GM12801 (cell line): Measurements from ENCODE around the gene CRY1.

Source experiments
- CTCF ChIP-seq: IDR thresholded peaks from one replicate; pipeline ENCODE4 v1.5.1; 2011; ENCODE audit warnings: control low read depth; ENCODE audit not compliant: insufficient read length; ENCODE audit errors: extremely low read depth

Gene CRY1

DNA sequence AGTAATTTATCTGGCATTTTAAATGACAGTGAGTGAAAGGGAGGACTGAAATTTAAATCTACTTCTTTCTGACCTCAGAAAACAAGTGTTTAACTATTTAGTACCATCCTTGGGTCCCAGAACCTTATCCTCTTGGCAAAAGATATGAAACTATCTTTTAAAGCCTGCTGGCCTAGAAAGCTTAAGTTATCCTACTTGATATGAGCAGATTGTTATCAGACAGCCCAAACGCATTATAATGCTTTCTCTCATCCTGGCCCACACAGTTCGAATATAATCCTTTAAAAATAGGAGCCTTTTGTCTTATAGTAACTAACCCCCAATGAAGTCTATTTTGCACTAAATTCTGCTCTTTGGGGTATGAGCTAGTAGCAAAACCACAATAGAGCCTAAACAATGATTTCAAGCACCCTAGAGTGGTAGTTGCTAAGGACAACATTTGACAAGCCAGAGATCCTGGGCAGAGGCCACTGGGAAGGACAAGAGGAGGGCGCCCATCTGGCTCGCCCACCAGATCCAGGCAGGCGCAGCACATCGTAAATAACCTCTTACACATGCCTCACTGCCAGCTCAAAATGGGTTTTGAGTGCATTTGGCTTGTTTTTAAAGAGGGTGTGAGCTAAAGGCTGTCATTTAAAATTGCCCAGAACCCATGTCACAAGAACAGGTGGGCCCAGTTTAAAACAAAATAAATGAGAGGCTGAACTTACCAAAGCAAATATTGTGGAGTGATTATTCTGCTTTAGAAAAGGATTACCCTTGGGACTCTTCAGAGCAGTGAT is 37.7 kb upstream of the CRY1 start:
- TF ChIP-seq CTCF: no peak

DNA sequence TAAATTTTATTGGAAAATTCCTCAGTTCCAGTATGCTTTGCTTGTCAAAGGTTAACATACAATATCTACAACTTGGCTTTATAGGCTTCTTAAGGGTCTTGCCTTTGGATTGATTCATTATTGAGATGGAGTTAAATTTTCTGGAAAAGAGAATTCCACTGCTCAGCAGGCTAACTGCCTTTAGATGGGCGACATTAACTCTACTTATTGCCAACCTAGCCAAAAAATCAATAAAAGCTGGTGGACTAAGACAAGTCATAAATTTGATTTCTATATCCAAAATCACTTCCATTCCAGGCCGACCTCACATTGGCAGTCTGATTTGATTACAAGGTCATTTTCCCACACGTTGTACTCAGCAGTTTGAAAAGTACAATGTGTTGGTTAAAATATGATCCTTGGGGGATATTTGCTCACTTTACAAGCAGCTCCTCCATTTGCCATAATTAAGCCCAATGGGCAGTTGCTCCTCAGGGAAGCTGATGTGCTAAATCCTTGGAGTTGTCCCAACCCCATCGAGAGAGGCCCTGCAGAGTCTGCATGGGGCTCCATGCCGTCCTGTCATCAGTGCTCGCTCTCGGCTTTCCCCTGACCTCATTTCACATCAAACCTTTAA is 36.1 kb upstream of the CRY1 start:
- no peak for TF ChIP-seq CTCF

DNA sequence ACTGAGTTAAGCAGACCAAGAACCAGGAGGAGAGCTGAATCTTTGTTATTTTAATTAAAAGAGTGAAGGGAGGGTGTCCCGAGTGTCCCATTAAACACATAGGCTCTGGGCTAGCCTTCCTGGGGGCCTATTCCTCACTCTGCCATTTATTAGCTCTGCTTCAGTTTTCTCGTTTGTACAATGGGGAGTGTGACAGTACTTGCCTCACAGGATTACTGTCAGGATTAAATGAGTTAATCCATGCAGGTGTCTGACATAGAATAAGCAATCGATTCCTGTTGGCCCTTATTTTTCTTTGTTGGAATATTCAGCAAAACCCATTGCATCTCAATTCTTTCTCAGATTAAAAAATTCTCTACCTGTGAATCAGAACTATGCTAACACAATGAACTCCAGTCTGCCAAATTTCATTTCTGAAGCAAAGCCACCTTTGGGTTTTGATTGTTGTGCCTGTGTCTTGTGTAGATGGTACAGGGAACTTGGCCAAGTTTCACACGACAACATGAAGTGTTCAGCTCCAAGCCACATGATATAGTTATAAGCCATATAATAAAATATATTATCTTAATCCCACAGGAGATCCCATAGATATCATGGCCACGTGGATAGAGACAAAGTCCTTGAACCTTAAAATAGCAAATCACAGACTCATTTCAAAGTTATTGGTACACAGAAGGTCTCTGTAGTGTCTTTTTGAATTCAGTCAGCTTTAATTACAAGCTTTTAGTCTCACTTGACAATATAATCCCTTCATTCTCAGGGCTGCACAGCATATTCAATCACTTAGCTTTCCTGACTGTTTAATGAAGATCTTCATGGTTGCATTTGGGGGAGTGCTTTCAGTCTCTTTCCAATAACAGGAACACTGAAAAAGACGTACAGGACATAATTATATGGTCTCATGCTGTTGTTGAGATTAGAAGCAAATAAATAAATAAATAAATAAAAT is 34.4 kb upstream of the CRY1 start:
- no peak for TF ChIP-seq CTCF

DNA sequence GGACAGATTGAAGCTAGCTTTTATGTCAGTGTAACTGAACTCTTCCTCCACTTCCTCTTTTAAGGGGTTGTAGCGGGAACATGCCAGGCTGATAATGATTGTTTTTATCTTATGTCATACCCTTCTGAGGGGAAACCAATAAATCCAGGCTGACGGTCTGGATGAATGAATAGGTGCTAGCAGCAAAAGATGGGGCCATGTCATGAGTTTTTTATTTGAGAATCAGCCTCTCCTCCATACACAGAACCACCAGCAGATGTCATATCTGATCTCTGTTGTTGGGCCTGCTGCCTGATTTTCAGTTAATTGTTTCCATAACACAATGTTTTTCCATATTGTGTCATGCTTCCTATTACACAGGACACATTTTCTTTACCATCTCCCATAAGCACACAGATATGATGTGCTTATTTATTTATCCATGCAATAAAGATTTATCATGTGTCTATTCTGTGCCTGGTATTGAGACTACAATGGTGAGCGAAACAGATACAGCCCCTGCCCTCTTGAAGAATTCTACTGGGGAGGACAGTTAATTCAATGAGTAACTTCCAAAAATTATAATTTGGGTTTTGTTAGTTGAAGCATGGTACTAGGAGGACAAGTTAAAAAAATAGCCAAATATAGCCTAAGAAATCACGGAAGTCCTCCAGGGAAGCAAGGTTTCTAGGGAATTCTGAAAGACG is 33.6 kb upstream of the CRY1 start:
- no peak for TF ChIP-seq CTCF

GRCh38 chr12:107125833-107126232 is 32.5 kb upstream of the CRY1 start:
- no peak for TF ChIP-seq CTCF

DNA sequence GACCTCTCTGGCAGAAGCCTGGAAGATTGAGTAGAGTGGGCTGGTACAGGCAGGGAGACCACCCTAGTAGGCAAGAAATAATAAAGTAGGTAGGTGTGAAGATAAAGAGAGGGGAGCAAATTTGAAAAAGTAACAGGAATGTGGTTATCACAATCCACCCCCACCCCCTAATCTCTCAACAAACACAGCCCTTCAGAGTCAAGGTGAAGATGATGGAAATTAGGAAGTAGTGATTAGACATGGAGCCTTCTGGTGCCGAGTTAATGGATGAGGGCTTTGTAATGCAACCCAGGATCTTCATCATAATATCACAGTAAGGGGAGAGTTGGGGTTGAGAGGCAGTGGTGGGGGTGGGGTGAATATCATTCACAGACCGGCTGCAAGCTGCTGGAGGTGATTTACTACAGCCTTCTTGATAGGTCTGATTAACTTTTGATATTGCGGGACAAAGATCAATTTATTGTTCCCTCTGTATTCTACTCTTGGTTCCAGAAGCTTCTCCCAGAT is 29.2 kb upstream of the CRY1 start:
- TF ChIP-seq CTCF: no peak
